GM10266 (cell line): ENCODE results near the gene NFE2L1.
"Not testable (repeated sequence)": the region's sequence is repeated elsewhere in the genome, so short reads cannot be mapped to it uniquely, and the experiment has no call there.

Source experiments
- DNase-seq: peaks from one replicate; pipeline ENCODE4 v3.0.0; 2012; ENCODE audit errors: extremely low spot score
- TF ChIP-seq, protein P1 (sequence below): IDR thresholded peaks from 2 replicates; pipeline ENCODE4 v1.5.1; 2012; ENCODE audit warnings: mild to moderate bottlenecking, low read depth; ENCODE audit not compliant: control insufficient read depth, insufficient read depth; ENCODE audit errors: missing control alignments

Gene NFE2L1

DNA sequence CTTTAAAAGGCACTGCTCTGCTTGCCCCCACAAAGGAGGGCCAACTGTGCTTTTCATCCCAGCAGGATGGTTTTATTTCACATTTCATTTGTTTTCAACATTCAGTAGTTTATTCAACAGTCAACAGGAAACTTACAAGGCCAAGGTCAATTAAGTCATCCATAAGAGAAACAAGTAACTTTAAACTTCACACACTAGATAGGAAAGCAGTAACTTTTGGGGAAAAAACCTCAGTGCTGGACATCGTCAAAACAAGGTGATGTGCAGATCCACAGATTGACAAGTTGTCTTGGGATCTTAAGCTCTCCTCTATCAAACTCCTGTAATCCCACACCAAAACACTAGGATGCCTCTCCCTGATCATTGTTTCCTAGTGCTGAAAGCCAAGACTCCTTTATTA is 18.5 kb downstream of the NFE2L1 start:
- DNase-seq: no peak
- TF ChIP-seq, protein P1, sequence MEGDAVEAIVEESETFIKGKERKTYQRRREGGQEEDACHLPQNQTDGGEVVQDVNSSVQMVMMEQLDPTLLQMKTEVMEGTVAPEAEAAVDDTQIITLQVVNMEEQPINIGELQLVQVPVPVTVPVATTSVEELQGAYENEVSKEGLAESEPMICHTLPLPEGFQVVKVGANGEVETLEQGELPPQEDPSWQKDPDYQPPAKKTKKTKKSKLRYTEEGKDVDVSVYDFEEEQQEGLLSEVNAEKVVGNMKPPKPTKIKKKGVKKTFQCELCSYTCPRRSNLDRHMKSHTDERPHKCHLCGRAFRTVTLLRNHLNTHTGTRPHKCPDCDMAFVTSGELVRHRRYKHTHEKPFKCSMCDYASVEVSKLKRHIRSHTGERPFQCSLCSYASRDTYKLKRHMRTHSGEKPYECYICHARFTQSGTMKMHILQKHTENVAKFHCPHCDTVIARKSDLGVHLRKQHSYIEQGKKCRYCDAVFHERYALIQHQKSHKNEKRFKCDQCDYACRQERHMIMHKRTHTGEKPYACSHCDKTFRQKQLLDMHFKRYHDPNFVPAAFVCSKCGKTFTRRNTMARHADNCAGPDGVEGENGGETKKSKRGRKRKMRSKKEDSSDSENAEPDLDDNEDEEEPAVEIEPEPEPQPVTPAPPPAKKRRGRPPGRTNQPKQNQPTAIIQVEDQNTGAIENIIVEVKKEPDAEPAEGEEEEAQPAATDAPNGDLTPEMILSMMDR: no peak

DNA sequence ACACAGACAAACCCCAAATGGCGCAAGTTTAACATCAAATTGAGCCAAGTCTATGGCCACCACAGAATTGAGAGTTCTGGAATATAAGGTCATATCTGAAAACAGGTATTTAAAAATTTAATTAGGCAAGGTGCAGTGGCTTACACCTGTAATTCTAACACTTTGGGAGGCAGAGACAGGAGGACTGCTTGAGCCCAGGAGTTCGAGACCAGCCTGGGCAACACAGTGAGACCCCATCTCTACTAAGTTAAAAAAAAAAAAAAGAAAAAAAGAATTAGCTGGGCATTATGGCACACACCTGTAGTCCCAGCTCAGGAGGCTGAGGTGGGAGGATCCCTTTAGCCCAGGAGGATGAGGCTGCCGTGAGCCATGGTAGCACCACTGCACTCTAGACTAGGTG is 19.1 kb downstream of the NFE2L1 start:
- TF ChIP-seq, protein P1: no peak

DNA sequence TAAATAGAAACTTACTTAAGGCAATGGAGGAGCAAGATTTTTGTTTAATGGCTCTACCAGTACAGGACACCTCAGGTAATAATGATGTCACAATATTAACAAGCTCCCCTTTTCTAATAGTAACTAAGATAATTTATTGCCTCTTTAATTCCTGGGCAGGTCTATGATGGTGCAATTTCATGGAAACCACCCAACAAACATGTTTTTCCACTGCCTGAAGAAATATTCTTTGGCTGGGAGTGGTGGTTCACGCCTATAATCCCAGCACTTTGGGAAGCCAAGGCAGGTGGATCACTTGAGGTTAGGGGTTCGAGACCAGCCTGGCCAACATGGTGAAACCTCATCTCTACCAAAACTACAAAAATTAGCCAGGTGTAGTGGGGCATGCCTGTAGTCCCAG is 19.6 kb downstream of the NFE2L1 start:
- not testable (repeated sequence) for DNase-seq

More for the DNA sequence above, 19.1 kb downstream of the NFE2L1 start:
- DNase-seq: no peak

DNA sequence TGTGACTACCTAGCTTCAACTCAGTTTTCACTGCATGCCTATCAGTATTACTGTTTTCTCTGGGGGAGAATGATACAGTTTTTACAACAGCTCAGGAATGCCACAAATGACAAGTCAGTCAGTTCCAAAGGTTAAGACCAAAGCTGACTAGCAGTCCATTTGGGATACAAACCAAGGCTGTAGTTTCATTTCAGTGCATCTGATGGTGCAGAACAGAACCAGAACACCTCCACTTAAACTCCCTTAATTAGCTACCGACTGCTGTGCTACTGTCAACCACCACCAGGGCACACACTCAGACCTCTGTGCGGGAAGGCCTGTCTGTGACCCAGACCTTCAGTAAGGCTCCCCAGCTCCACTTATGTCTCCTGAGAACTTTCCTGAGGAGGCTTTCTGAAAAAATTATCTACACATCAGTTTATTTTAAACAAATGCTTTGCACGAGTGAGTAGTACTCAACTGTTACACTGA is 20.4 kb downstream of the NFE2L1 start:
- no peak for DNase-seq
- TF ChIP-seq, protein P1: no peak

DNA sequence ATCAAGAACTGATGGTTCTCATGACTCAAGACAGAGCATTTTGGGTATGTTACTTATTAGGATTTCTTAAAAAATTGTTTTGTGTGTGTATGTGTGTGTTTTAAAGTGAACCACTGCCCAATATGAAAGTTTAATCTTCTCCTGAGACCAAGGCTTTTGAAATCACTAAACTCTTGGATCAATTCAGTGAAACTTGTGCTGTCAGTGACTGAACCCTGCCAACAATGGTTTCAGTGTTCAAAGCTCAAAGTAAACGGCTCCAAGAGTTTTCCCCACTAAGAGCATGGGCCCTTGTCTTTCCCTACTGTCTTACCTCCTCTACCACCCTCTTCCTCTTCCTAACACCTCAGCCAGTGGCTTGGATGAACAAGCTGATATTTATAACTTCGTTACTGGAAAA is 22.0 kb downstream of the NFE2L1 start:
- DNase-seq: no peak
- TF ChIP-seq, protein P1: no peak

DNA sequence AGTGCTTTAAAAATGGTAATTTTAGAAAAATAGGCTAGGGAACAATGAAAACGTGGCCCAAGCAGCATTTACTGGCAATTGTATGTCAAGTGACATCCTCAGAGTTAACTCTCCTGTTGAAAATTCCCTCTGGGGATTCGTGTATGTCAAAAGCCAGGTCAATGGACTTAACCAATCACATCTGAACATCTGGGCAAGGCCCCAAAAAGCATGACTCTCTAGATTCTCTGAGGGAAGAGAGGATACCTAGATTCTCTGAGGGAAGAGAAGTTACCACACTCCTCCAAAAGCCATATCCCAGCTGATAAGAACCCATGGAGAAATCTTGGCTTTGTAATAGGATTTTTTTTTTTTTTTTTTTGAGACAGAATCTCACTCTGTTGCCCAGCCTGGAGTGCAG is 23.5 kb downstream of the NFE2L1 start:
- TF ChIP-seq, protein P1: no peak

DNA sequence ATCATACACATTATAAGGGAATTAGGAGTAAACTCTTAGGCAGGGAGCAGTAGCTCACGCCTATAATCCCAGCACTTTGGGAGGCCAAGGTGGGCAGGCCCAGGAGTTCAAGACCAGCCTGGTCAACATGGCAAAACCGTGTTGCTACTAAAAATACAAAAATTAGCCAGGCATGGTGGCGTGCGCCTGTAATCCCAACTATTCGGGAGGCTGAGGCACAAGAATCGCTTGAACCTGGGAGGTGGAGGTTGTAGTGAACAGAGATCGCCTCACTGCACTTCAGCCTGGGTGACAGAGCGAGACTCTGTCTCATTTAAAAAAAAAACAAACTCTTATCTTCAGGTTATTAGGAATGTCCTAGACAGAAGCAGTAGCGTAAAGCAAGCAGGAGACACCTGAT is 24.7 kb downstream of the NFE2L1 start:
- not testable (repeated sequence) for DNase-seq

More for the DNA sequence above, 23.5 kb downstream of the NFE2L1 start:
- DNase-seq: no peak

DNA sequence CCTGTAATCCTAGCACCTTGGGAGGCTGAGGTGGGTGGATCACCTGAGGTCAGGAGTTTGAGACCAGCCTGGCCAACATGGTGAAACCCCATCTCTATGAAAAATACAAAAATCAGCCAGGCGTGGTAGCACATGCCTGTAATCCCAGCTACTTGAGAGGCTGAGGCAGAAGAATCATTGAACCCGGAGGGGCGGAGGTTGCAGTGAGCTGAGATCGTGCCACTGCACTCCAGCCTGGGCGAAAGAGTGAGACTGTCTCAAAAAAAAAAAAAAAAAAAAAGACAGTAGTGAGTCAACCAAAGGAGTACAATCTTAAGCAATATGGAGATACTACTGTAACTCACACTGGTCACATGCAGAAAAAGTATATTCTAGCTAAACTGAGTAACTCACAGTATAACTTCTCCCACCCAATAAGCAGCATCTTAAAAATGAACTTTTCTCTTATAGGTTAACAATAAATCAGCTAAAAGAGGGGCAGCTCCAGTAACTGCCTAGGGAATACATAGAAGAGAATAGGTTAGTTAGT is 25.5 kb downstream of the NFE2L1 start:
- DNase-seq: not testable (repeated sequence)

DNA sequence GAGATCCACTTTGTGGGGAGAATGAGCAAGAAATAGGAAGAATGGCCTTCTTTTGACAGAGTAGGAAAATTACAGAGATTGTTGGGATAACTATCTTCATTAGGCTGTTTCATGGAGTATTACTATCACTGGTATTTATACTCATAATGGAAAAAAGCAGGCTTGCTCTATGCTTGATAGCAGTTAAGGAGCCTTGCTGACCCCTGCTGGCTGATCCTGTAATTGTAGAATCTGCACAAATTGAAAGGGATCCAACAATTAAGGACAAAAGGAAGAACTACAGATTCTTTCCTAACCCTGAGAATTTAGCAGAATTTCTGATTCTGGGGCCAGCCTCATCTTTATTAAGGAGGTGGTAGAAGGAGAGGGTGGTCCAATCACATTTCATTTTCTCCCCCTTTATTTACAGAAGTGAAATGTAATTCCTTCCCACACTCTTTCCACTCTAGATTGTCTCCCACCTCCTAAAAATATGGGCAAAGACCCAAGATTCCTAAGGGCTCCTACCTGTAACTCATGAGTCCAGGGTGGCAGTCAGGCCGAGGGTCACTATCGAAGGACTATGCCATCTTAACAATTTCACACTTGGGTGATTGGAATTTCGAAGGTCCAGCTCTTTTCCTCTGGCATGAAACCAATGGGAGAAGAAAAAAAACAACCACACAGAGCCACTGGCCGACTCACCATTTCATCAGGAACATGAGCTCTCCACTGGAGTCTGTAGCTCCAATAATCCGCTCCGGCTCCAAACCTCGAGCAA is 26.3 kb downstream of the NFE2L1 start:
- TF ChIP-seq, protein P1: peak; percentile 78
- DNase-seq: peak; percentile 53

DNA sequence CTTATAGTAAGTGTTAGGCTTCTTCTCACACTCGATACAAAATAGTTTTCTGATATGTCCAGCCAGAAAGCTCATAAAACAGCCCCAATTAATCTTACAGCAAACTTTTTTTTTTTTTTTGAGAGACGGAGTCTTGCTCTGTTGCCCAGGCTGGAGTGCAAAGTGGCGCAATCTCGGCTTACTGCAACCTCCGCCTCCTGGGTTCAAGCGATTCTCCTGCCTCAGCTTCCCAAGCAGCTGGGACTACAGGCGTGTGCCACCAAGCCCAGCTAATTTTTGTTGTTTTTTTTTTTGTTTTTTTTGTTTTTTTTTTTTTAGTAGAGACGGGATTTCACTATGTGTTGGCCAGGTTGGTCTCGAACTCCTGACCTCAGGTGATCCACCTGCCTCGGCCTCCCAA is 29.0 kb downstream of the NFE2L1 start:
- DNase-seq: not testable (repeated sequence)
